Stimulated activated naive CD4-positive, alpha-beta T cell treated with Interleukin-2 at 50 U/mL for 16 hours (primary cell): ENCODE results near the gene PRR18.

Experiments used
- DNase-seq: peaks from one replicate; lab custom pipeline; 2025; lab: John Stamatoyannopoulos, UW

The PRR18 gene

DNA sequence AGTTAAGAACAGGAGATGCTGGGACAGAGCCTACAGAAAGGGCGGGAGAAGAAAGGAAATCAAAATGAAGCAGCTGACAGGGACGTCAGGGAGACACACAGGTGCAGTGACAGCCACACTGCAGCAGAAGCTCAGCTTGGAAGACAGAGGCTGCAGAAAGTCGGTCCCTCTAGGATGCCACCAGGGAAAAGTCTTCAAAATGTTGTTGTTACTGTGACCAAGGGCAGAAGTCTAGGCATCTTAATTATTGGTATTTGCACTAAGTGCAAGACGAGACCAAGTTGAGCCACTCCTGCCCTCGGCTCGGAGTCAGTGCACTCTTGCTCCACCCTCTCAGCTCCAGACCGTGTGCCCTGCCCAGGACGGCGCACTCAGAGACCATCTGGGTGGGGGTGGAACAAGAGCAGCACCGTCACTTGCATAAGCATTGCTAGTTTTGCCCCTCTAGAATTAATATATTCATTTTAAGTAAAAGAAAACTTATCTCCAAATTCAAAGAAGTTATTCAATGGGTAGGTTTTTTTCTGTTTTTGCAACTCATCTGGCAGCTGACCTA, 2.6 kb downstream of the PRR18 start:
- DNase-seq = no peak

DNA sequence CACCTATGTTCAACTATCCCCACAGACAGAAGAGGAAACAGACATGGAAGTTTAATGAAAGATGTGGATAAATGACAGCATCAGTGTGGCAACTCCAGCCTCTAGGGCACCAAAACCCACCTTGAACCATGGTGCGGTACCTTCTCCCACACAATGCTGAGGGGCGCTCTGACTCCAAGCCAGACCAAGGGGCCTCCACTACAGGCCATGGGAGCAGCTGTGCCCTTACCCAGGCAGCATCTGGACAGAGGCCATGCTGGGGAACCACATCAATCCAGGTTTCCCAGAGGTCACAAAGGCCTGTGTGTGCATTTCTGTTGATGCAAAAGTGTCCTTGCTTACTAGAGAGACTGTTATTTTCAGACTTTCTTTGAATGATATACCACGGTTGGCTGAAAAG, 4.1 kb downstream of the PRR18 start:
- DNase-seq = no peak

DNA sequence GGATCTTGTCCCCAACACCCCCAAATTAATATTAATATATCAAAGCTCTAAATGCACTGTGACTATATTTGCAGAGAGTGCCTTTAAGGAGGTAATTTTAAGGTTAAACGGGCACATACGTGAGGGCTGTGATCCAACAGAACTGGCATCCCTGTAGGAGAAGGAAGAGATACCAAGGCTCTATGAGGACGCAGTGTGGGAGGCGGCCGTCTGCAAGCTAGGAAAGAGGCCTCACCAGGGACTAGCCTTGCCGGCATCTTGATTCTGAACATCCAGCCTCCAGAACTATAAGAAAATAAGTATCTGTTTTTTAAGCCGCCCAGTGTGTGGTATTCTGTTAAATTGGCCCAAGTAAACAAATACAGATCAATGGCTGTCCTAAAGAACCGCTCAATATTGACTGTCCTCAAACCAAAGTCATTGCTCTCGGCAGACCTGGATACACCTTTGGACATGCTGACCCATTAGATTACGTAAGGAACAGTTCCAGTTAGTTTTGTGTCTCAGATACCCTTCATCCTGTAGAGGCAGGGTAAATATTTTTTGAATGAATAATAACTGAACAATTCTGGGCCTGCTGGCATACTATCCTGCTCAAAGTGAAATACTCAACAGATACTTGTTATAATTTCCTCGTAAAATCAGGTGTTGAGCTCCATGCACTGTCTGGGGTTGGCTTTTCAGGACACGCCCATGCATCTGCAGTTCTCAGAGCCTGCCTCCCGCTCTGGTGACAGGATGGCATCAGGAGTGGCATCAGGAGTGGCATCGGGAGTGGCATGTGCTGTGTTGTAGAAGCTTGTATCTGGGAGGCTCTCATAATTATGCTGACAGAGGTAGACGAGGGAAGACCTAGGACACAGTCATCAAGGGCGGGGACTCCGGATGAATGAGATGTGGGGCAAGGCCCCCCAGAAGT, 6.3 kb downstream of the PRR18 start:
- DNase-seq = no peak

DNA sequence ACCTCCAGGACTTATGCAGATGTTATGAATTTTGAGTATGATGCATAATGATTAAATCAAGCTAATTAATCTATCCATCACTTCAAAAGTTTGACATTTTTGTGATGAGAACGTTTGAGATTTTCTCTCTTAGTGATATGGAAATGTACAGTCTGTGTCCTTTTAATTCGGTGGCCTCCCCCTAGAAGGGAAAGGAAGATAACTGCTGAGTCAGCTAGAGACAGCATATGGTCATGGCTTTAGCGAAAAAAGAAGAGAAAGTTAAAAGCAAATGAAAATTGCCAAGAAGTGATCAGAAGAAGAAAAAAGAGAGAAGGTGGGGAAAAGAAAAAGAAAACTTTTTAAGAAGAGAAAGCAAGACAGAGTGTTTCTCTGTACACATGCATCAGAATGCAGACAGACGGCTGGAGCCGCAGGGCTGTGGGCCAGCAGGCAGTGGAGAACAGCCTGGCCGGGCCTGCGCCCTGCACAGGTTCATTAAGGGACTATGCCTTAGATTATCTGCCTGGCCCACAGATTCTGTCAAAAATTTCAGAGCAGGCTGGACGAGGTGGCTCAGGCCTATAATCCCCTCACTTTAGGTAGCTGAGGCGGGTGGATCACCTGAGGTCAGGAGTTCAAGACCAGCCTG, 7.7 kb downstream of the PRR18 start:
- DNase-seq = no peak

DNA sequence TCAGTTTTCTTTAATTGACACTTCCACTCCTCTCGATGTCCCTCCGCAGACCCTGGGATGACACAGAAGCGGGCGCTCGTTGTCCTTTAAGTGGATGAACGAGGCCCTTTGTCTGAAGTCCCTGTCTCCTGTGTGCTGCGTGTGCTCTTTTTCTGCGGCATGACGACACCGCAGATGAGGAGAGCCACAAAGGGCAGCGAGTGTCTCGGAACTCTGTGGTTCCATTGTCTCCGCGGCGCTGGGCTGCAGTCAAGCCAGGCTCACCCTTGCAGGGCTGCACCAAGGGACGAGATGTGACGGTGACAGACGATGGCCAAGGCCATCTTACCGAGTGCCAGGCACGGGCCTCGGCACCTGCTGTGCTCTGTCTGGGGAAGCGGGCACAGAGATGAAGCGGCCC, 10.6 kb downstream of the PRR18 start:
- DNase-seq = no peak

DNA sequence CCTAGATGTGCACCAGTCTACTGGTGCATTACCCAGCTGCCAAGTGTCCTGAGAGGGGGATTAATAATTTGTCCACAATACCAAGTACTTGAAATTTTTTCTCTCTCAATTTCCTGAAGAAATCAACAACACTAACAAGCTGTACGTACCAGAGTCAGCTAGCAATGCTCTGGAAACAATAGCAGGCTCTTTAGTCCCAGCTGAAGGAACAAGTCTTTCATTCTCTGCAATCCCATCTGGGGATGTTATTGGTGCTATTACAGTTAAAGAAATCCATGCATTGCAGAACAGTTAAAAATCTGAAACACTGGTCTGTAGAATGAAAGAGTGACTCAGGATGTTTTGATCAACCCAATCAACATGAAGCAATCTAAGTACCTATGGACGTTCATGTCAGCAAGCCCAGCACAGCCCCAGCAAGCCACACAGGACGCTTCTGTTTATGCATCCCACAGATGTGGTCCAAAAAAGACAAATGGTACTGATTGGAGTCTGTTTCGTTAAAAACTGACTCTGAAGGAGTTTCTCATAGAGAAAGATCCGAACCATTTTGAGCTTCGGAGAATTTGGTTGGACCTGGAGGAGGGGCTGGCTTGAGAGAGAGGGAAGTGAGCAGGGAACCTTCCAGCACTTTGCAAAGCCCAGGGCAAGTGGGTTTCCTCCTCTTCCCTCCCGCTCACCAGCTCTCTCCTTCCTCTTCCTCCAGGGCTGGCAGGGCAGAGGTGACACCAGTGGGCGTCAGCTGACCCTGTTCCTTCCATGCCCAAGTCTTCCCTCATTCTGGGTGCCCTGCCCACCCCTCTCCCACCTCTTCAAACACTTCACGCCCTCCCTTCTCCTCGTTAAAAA, 11.9 kb downstream of the PRR18 start:
- no peak for DNase-seq

DNA sequence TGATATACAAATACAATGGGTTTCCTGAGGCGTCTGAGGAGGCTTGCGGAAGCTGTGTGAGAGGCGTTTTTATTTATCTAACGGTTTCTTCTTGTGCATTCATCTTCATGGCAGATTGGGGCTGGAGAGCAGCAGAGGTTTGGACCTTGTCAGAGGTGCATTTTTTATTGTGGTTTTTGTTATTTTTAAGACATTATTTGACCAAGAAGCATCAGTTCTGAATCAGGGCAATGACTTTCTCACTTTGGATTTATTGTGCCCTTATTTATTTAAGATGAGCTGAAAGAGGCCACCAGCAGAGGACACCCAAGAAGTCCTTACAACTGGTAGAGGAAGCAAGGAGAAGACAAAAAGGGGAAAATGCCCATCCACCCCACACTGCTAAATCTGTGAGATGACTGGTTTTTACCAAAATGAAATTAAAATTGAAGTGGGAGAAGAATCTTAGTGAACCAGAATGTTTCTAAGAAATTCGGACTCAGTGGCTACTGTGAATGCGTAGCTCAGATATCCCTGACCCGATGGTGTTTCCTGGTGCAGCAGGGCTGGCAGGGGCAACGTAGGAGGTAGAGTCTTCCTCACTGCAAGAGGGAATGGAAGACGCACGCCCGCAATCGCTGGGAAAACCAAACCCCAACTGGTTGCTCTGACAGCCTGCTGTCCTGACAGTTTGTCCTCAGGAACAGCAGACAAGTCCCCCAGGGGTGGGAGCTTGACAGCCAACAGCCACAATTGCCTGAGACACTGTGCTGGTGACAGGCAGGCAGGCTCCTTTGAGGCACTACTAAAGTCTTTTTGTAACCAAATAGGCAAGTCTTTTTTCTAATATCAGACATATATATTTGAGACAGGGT, 14.2 kb downstream of the PRR18 start:
- no peak for DNase-seq

DNA sequence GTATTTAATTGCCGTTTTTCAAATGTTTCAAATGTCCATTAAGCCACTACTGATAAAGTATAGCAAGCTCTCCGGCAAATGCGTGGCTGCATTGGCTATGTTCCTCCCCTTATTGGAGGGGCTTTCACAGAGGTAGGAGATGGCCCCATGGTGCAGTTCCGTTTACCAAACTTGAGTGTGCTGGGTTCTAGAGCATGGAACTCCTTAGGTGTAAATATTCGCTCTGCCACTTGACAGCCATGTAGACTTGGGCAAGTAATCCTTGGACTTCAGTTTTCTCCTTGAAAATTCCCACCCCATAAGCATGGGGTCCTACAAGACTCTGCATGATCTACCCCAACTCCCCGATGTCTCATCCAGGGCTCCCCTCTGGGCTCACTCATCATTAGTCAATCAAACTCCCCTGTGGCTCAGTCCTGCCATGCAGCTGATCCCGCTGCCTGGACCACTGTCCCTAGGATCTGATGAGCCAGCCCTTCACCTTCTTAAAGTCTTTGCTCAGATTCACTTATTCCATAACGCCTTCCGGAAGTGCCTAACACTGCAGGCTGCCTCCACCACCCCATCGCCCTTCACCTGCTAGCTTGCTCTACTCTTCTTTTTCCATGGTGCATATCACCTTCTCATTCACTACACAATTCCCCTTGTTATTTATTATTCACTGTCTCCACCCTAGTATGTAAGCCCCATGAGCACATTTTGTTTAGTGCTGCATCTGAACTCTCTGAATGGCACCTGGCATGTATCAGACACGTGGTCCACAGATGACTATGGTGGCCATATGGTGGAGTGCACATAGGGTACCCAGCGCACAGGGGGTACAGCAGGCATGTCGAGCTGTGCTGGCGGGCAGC, 18.8 kb downstream of the PRR18 start:
- DNase-seq = no peak

DNA sequence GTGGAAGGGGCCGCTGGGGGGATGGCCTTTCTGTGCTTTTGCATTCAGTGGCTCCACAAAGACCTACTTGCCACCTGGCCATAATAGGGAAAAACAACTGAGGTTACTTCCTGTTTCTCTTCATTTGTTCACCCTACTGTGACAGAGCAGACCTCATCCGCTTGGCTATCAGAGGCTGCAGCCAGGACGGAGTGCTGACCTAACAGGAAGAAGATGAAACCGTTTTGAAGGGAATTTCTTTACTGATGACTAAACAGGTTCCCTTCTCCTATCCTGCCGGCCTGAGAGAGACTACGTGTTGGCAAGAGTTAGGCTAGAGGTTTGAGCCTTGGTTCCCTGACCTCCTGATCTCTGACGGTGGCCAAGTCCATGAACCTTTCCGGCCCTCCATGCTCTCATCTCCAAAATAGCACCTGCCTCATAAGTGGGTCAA, 21.3 kb downstream of the PRR18 start:
- no peak for DNase-seq

DNA sequence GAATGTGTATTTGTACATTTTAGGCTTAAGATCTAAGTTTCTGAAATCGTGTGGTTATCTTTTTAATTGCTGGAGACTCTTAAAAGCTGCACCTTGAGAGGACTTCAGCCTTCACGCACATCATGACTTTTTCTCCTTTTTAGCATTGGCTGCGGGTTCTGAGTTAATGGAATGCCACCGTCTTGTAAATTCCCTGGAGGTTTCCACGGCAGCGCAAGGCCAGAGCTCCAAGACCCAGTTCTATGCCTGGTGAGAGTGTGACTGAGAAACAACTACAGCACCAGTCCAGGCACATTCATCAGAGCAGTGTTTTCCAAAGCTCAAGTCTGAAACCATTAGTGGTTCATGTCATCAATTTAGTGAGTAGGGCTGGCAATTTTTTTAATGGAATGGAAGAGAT, 23.0 kb downstream of the PRR18 start:
- no peak for DNase-seq

DNA sequence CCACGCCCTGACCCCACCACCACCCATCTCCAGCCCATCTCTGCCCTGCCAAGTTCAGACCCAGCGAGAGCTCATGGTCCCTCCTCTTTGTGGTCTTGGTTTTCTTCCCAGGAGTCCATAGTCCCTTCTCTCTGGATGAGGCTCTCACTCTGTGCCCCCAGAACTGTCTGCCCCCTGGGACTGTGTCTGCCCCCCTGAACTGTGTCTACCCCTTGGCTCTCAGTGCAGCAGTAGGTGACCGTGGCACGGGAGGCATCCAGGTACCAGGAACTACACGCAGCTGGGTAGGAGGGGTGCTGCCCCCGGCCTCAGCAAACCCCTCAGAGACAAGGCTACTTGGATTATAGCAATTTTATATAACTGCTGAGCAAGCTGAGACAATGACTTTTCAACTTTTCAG, 23.6 kb downstream of the PRR18 start:
- no peak for DNase-seq

DNA sequence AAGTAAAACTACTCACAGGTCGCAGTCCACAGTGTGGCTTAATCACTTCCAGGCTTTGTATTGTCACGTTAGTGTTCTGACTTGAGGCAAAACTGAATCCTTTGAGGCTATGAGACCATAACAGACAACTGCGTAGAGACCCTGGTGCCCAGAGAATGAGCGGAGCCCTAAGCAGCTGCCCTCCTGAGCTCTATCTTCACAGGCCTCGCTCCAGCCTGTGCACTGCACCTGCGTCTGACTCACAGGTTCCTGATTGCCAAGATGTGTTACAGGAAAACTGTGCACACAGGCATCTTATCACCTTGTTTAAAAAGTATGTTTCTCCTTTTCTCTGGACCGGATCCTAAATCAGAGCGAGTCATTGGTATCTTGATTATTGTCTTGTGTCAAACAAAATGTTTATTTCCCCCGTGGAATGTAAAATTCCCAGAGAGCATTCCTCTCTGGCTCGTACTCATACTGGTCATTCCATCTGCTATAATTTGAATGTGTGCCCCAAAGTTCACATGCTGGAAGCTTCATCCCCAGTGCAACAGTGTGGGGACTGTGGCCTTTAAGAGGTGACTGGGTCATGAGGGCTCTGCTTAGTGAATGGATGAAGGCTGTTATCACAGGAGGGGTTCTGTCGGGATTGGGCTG, 25.7 kb downstream of the PRR18 start:
- no peak for DNase-seq

DNA sequence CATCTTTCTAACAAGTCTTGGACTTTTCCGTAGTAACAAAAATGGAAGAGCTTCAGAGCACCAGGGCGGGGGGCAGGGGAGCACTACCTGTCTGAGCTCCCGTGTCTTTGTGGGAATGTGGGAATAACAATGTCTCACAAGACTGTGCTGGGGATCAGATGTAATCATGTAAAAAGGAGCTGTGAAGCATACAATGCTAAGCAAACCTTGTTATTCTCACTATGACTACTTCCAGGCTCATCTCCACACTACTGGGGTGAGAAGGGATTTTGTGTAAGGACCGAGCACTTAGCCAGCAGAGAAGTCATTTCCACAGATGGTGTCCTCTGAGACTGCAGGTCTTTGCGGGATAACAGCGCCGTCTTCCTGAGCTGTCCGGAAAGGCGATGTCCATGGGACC, 27.1 kb downstream of the PRR18 start:
- DNase-seq = no peak

DNA sequence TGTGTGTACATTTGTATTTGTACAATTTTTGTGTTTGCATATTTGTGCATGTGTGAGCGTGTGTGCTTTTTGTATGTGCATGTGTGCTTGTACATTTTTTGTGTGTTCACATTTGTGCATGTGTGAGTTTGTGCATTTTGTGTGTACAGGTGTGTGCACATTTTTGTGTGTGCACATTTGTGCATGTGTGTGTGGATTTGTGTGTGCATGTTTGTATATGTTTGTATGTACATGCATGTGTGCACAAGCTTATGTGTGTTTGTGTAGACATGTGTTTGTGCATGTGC, 28.9 kb downstream of the PRR18 start:
- no peak for DNase-seq

DNA sequence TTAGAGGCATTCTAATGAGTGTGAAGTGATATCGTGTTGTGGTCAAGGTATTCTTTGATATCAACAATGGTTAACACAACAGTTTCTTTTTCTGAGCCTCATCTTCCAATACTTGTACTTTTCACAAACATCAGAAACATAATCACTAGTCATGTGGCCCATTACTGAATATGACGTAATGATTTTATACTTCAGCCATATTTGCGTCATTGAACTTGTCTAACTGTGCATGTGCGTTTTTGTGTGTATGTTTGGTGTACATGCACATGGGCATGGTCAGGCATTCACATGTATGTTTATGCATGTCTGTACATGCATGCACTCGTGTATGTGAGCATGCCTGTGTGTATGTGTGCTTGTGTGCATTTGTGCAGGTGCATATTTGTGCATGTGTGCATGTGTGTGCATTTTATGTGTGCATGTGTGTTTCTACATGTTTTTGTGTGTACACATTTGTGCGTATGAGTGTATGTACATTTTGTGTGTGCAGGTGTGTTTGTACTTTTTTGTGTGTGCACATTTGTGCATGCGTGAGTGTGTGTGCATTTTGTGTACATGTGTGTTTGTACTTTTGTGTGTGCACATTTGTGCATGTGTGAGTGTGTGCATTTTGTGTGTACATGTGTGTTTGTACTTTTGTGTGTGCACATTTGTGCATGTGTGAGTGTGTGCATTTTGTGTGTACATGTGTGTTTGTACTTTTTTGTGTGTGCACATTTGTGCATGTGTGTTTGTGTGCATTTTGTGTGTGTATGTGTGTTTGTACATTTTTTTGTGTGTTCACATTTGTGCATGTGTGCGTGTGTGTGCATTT, 29.4 kb downstream of the PRR18 start:
- no peak for DNase-seq

DNA sequence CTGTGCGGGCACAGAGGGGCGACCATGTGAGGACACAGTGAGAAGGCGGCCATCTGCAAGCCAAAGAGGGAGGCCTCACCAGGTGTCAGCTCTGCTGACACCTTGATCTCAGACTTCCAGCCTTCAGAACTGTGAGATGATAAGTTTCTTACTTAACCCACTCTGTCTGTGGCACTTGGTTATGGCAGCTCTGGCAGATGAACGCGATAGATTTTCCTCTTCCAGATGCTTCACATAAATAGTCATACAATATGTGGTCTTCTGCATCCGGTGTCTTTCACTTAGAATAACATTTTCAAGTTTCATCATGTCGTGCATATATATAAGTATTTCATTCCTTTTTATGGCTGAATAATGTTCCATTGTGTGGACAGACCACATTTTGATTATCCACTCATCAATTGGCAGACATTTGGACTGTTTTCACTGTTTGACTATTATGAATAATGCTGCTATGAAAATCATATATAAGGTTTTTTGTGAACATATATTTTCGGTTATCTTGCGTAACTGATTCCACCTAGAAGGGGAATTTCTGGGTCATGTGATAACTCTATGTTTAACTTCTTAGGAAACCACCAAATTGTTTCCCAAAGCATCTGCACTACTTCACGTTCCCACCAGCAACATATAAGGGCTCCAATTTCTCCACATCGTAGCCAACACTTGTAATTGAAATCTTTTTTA, 30.2 kb downstream of the PRR18 start:
- DNase-seq = no peak

DNA sequence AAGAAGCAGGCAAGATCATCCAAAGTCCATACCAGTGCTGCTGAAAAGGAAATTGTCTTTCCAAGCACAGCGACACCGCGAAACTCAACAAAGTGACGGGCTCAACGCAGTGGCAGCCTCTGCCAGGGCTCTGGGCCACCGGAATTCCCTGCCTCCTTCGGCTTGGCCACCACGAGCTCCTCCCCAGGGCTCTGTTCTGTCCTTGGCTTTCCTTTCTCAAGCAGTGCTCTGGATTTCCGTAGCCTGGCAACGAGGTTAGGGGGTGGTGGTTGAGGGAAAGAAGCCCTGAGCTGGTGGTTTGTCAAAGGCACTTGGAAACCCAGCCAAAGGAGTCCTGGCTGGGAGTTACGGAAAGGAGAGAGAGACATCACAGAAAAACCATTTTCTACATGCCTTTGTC, 31.2 kb downstream of the PRR18 start:
- DNase-seq = no peak

DNA sequence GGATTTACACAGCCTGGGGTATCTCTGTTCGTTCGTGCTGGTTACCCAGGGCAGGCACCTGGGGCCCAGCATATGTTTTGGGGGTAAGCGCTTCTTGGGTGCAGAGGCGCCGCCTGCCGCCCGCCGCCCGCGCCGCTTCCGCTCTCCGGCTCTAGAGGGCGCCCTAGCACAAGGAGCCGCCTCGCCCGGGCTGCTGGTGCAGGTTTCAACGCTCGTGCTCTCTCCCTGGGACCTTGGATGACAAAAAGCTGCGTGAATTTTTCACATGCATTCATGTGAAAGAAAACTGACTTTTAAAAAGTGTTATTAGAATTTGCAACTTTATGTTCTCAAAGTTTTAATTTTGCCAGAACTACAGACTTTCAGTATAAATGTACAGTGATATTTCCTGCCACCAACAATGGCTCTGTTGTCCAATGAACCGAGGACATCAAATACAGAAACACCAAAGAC, 32.5 kb downstream of the PRR18 start:
- DNase-seq = peak; percentile 68
